IMR-90 (cell line): ENCODE measurements around the gene SLC22A2. TPM values are rescaled to one million over a fixed set of nuclear protein-coding genes. Genes with fewer than 3 reads are reported as not detected.

Experiments used
- ATAC-seq: fragments of 200-7000 bp; cut with Tn5 transposase; 2 replicates; pipeline ENCODE4 v1.9.1; 2020; ENCODE audit warnings: low read depth, mild to moderate bottlenecking, moderate library complexity
- BruUV-seq: library from RNA; stranded (reverse); fragments of 400-500 nt; replicated peaks from 2 replicates; lab custom pipeline; 2021; lab: Mats Ljungman, UMichigan
- CTCF ChIA-PET: fragments of 300-600 bp; formaldehyde crosslinking; extraction: SDS; loops from one replicate; lab custom pipeline; 2021; ENCODE audit warnings: antibody characterized with exemption; lab: Yijun Ruan, JAX
- POLR2A ChIA-PET: fragments of 300-600 bp; sonication (Branson Sonifier 250); formaldehyde crosslinking; loops from one replicate; lab custom pipeline; 2022; ENCODE audit warnings: antibody characterized with exemption; ENCODE audit not compliant: unreplicated experiment; lab: Charles Lee
- DNase-seq: peaks from one replicate; pipeline ENCODE4 v3.0.0; 2013
- H2AFZ ChIP-seq: replicated peaks from 2 replicates; pipeline ENCODE3; 2013; ENCODE audit warnings: low read length, mild to moderate bottlenecking; ENCODE audit not compliant: poor library complexity
- H2AK5ac ChIP-seq: 2 replicates; pipeline ENCODE4 v1.6.1; 2013; ENCODE audit warnings: low read depth, low read length, inconsistent platforms
- H2AK9ac ChIP-seq: replicated peaks from 2 replicates; pipeline ENCODE3; 2013; ENCODE audit warnings: mild to moderate bottlenecking, low read depth, low read length, moderate library complexity; ENCODE audit not compliant: poor library complexity
- H2BK120ac ChIP-seq: 2 replicates; pipeline ENCODE4 v1.6.1; 2013; ENCODE audit warnings: low read depth, low read length, inconsistent platforms
- H2BK15ac ChIP-seq: 3 replicates; pipeline ENCODE4 v1.6.1; 2013; ENCODE audit warnings: low read depth, low read length, inconsistent platforms
- H2BK20ac ChIP-seq: 2 replicates; pipeline ENCODE4 v1.6.1; 2013; ENCODE audit warnings: low read depth, mild to moderate bottlenecking, inconsistent platforms, low read length, moderate library complexity
- H2BK5ac ChIP-seq: 2 replicates; pipeline ENCODE4 v1.6.1; 2013; ENCODE audit warnings: mild to moderate bottlenecking, low read depth, low read length, inconsistent platforms; ENCODE audit not compliant: poor library complexity, severe bottlenecking
- H3K14ac ChIP-seq: replicated peaks from 2 replicates; pipeline ENCODE4 v1.6.1; 2013; ENCODE audit warnings: low read depth, low read length, inconsistent platforms
- H3K18ac ChIP-seq: 2 replicates; pipeline ENCODE4 v1.6.1; 2013; ENCODE audit warnings: low read depth, low read length, control low read depth
- H3K23ac ChIP-seq: 2 replicates; pipeline ENCODE4 v1.6.1; 2013; ENCODE audit warnings: low read depth, low read length, inconsistent platforms
- H3K27ac ChIP-seq: 2 replicates; pipeline ENCODE4 v1.5.1; 2013; ENCODE audit warnings: mild to moderate bottlenecking, control low read depth, low read length; ENCODE audit not compliant: insufficient read depth
- H3K27me3 ChIP-seq: 2 replicates; pipeline ENCODE4 v1.6.1; 2013; ENCODE audit warnings: low read length; ENCODE audit not compliant: control insufficient read depth, insufficient read depth
- H3K36me3 ChIP-seq: 2 replicates; pipeline ENCODE4 v1.6.1; 2013; ENCODE audit warnings: low read length, mixed read lengths; ENCODE audit not compliant: control insufficient read depth, insufficient read depth
- H3K4ac ChIP-seq: 2 replicates; pipeline ENCODE4 v1.6.1; 2013; ENCODE audit warnings: low read depth, low read length, inconsistent platforms
- H3K4me1 ChIP-seq: 2 replicates; pipeline ENCODE4 v1.6.1; 2013; ENCODE audit warnings: low read length, mixed read lengths; ENCODE audit not compliant: control insufficient read depth, insufficient read depth
- H3K4me2 ChIP-seq: 2 replicates; pipeline ENCODE4 v1.6.1; 2013; ENCODE audit warnings: low read depth, mild to moderate bottlenecking, control low read depth, low read length, moderate library complexity
- H3K4me3 ChIP-seq: 2 replicates; pipeline ENCODE4 v1.5.1; 2013; ENCODE audit warnings: low read depth, mild to moderate bottlenecking, control low read depth, low read length, moderate library complexity; ENCODE audit not compliant: insufficient read depth
- H3K56ac ChIP-seq: 2 replicates; pipeline ENCODE4 v1.6.1; 2013; ENCODE audit warnings: low read length, inconsistent platforms; ENCODE audit not compliant: insufficient read depth; ENCODE audit errors: extremely low read depth
- H3K79me1 ChIP-seq, 2 experiments: 2 replicates each; pipeline ENCODE4 v1.6.1; 2013; ENCODE audit warnings: low read length in 2 of 2, inconsistent platforms in 1 of 2, low read depth in 1 of 2
- H3K9ac ChIP-seq: 2 replicates; pipeline ENCODE4 v1.6.1; 2013; ENCODE audit warnings: low read depth, low read length, control low read depth
- H3K9me1 ChIP-seq: 2 replicates; pipeline ENCODE4 v1.6.1; 2013; ENCODE audit warnings: low read length, inconsistent platforms; ENCODE audit not compliant: insufficient read depth
- H3K9me3 ChIP-seq: 2 replicates; pipeline ENCODE4 v1.6.1; 2013; ENCODE audit warnings: low read length; ENCODE audit not compliant: control insufficient read depth, insufficient read depth
- H4K20me1 ChIP-seq: 2 replicates; pipeline ENCODE4 v1.6.1; 2013; ENCODE audit warnings: low read length, inconsistent platforms; ENCODE audit not compliant: insufficient read depth
- H4K5ac ChIP-seq: 2 replicates; pipeline ENCODE4 v1.6.1; 2013; ENCODE audit warnings: mild to moderate bottlenecking, low read depth, low read length, control low read depth
- H4K8ac ChIP-seq, 2 experiments: 2 replicates each; pipeline ENCODE4 v1.6.1; 2013; ENCODE audit warnings: low read depth in 2 of 2, low read length in 2 of 2, control low read depth in 1 of 2, inconsistent platforms in 1 of 2
- H4K91ac ChIP-seq: 2 replicates; pipeline ENCODE4 v1.6.1; 2013; ENCODE audit warnings: low read depth, low read length, inconsistent platforms; ENCODE audit not compliant: insufficient read depth
- RAD21 ChIP-seq: IDR thresholded peaks from 2 replicates; pipeline ENCODE4 v1.6.1; 2012; ENCODE audit warnings: low read length, improper control_type of control experiment
- RCOR1 ChIP-seq: IDR thresholded peaks from 2 replicates; pipeline ENCODE4 v1.6.1; 2012; ENCODE audit warnings: mild to moderate bottlenecking, low read length, improper control_type of control experiment; ENCODE audit not compliant: insufficient replicate concordance
- RFX5 ChIP-seq: IDR thresholded peaks from 2 replicates; pipeline ENCODE4 v1.8.0; 2012; ENCODE audit warnings: low read depth, mild to moderate bottlenecking, low read length, moderate library complexity
- WGBS, 2 experiments: methylation state at CpG; one replicate each; pipeline versions ENCODE4 v1.1.5 to v1.1.7; 2013; ENCODE audit warnings: missing lambda C conversion rate in 2 of 2; ENCODE audit not compliant: insufficient read length in 1 of 2; ENCODE audit errors: extremely low coverage in 2 of 2; 5-methylcytosine and 5-hydroxymethylcytosine counted together
- dilution Hi-C: fragments of 300-500 bp; cut with HindIII; formaldehyde crosslinking; loops from one replicate; pipeline ENCODE4 v1.14.3; 2018; ENCODE audit warnings: low sequenced_read_pairs; ENCODE audit not compliant: unreplicated experiment
- in situ Hi-C: fragments of 300-500 bp; cut with MboI; formaldehyde crosslinking; loops from 3 replicates; pipeline ENCODE4 v1.14.3; 2019; ENCODE audit warnings: low sequenced_read_pairs, inconsistent platforms, mixed read lengths
- intact Hi-C: fragments of 100-400 bp; cut with micrococcal nuclease; formaldehyde crosslinking; loops from 2 replicates; pipeline ENCODE4 v1.10.0; 2022
- polyA plus RNA-seq, 3 experiments: library from polyadenylated mRNA; depleted of rRNA; stranded (reverse); fragments of >200 nt; gene quantifications; 2 replicates each; pipeline ENCODE4 v1.2.3, GENCODE V29; 2012; ENCODE audit warnings: low replicate concordance in 1 of 3
- total RNA-seq: library from RNA; depleted of rRNA; stranded (reverse); fragments of >200 nt; gene quantifications from 2 replicates; pipeline ENCODE4 v1.2.3, GENCODE V29; 2012

The SLC22A2 gene
- total and polyA plus RNA-seq, 2 of the 4 experiments (the other 2 are of a cell fraction), result not detected

DNA sequence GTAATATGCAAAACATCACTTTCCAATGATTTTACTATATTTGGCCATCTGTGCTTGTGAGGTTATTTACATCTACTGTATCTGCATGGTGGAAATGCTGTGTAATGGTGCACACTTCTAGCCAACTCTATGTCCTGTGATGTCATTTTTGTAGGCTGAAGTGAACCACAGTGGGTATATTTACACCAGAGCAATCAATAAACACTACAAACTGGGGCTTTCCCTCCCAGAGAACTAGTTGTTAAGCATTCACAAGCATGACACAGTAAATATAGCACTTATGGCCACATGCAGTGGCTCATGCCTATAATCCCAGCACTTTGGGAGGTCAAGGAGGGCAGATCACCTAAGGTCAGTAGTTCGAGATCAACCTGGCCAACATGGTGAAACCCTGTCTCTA lies 4.9 kb downstream of the SLC22A2 start:
- WGBS, 2 experiments, result no CpG with 5 or more reads among the region's 1 CpG
- Histone ChIP-seq H3K23ac (no peak overlapping the region), H2AK5ac (no peak overlapping the region), H4K20me1 (no peaks in the 10 kb centered on the region), H3K27me3 (no peaks in the 10 kb centered on the region), H2AFZ (no peak overlapping the region), H2BK20ac (no peak overlapping the region), H3K56ac (no peak overlapping the region), H4K8ac (no peak overlapping the region), H3K14ac (no peak overlapping the region), H3K9ac (no peak overlapping the region), H3K79me1 (no peaks in the 10 kb centered on the region), H3K4ac (no peak overlapping the region), H3K9me1 (no peaks in the 10 kb centered on the region), H4K91ac (no peak overlapping the region), H3K27ac (no peak overlapping the region), H2AK9ac (no peak overlapping the region), H2BK5ac (no peak overlapping the region), H3K4me2 (no peak overlapping the region), H3K18ac (no peak overlapping the region), H3K9me3 (peaks cover 6% of the 10 kb centered on the region; the same call in 1 of the 2 replicates), H3K4me1 (no peaks in the 10 kb centered on the region), H3K4me3 (no peak overlapping the region), H3K36me3 (no peaks in the 10 kb centered on the region), H2BK15ac (no peak overlapping the region), H2BK120ac (no peak overlapping the region), H4K5ac (no peak overlapping the region)
- in situ Hi-C loops (no loop called here), intact Hi-C loops (no loop called here), dilution Hi-C loops (no loop called here)
- ChIA-PET CTCF (no interaction called here), POLR2A (no interaction called here)
- no peak for TF ChIP-seq RCOR1
- no peak for TF ChIP-seq RAD21
- no peak for TF ChIP-seq RFX5
- ATAC-seq (no peak), DNase-seq (no peak)
- no TSS peak for BruUV-seq
